AG04449 (cell line): ENCODE data around the gene ADRB1.

ENCODE experiments used
- CTCF ChIA-PET: fragments of 350-600 bp; formaldehyde crosslinking; extraction: SDS; loops from one replicate; lab custom pipeline; 2021; ENCODE audit warnings: antibody characterized with exemption; lab: Yijun Ruan, JAX
- POLR2A ChIA-PET: fragments of 400-600, 350-600 bp; formaldehyde crosslinking; extraction: SDS; loops from one replicate; lab custom pipeline; 2020; ENCODE audit warnings: antibody characterized with exemption, inconsistent platforms; lab: Yijun Ruan, JAX
- DNase-seq: peaks from one replicate; pipeline ENCODE4 v3.0.0-alpha.2; 2010; ENCODE audit warnings: low read depth, low spot score
- H3K4me3 ChIP-seq: 2 replicates; pipeline ENCODE4 v1.5.1; 2011; ENCODE audit warnings: low read depth, mild to moderate bottlenecking, control low read depth, low read length
- CTCF ChIP-seq: IDR thresholded peaks from one replicate; pipeline ENCODE4 v1.5.1; 2011; ENCODE audit warnings: mild to moderate bottlenecking, moderate library complexity, low read length, control low read depth, inconsistent platforms; ENCODE audit not compliant: insufficient read depth; ENCODE audit errors: missing control alignments

ADRB1 gene

GRCh38 chr10:114046087-114046458, 2.4 kb downstream of the ADRB1 start:
- DNase-seq: no peak
- no peak overlapping the region for H3K4me3 ChIP-seq
- POLR2A ChIA-PET: no interaction called here
- TF ChIP-seq CTCF: no peak
- CTCF ChIA-PET: no interaction called here

- no peak for TF ChIP-seq CTCF
- POLR2A ChIA-PET: no interaction called here
- H3K4me3 ChIP-seq: no peak overlapping the region
- CTCF ChIA-PET: no interaction called here
- no peak for DNase-seq
Measured at GRCh38 chr10:114048472-114048871, 4.8 kb downstream of the ADRB1 start.

- DNase-seq: no peak
- ChIA-PET POLR2A (no interaction called here), CTCF (no interaction called here)
- no peak overlapping the region for H3K4me3 ChIP-seq
- TF ChIP-seq CTCF: no peak
Measured at GRCh38 chr10:114051714-114052113, 8.0 kb downstream of the ADRB1 start.

- ChIA-PET POLR2A (no interaction called here), CTCF (no interaction called here)
- DNase-seq: no peak
- H3K4me3 ChIP-seq: no peak overlapping the region
- no peak for TF ChIP-seq CTCF
Measured at GRCh38 chr10:114052255-114052654, 8.6 kb downstream of the ADRB1 start.

- no peak overlapping the region for H3K4me3 ChIP-seq
- TF ChIP-seq CTCF: no peak
- no peak for DNase-seq
- ChIA-PET POLR2A (no interaction called here), CTCF (no interaction called here)
Measured at GRCh38 chr10:114053946-114054345, 10.3 kb downstream of the ADRB1 start.

GRCh38 chr10:114057855-114058254, 14.2 kb downstream of the ADRB1 start:
- ChIA-PET POLR2A (no interaction called here), CTCF (no interaction called here)
- DNase-seq: no peak
- H3K4me3 ChIP-seq: no peak overlapping the region
- no peak for TF ChIP-seq CTCF
